ENCODE measurements around the gene ABCA4.

The ABCA4 gene

GRCh38 chr1:94113589-94114226 is 7.2 kb downstream of the ABCA4 start:
- no peak for TF ChIP-seq POLR2AphosphoS5 (IDR thresholded peaks at IDR 0.05; ENCODE audit: low read depth, low read length)
- TF ChIP-seq FOXP2 (optimal IDR thresholded peaks at IDR 0.05; ENCODE audit: borderline replicate concordance, extremely low read depth, extremely low read length, insufficient read depth) = no peak
- no peak for TF ChIP-seq SIN3A (IDR thresholded peaks at IDR 0.05; ENCODE audit: borderline replicate concordance, insufficient read depth, low read length)
- TF ChIP-seq TAF1 (IDR thresholded peaks at IDR 0.05; ENCODE audit: borderline replicate concordance, insufficient read depth, low read length) = no peak
- TF ChIP-seq REST (IDR thresholded peaks at IDR 0.05; ENCODE audit: insufficient read depth in 1 of 2, low read depth in 2 of 2, low read length in 2 of 2) = no peak

GRCh38 chr1:94111879-94112278 is 9.1 kb downstream of the ABCA4 start:
- no peak for TF ChIP-seq SIN3A (IDR thresholded peaks at IDR 0.05; ENCODE audit: borderline replicate concordance, insufficient read depth, low read length)
- TF ChIP-seq REST (IDR thresholded peaks at IDR 0.05; ENCODE audit: insufficient read depth in 1 of 2, low read depth in 2 of 2, low read length in 2 of 2) = no peak
- TF ChIP-seq FOXP2 (optimal IDR thresholded peaks at IDR 0.05; ENCODE audit: borderline replicate concordance, extremely low read depth, extremely low read length, insufficient read depth) = no peak
- TF ChIP-seq POLR2AphosphoS5 (IDR thresholded peaks at IDR 0.05; ENCODE audit: low read depth, low read length) = no peak
- TF ChIP-seq TAF1 (IDR thresholded peaks at IDR 0.05; ENCODE audit: borderline replicate concordance, insufficient read depth, low read length) = no peak

GRCh38 chr1:94110946-94111740 is 9.8 kb downstream of the ABCA4 start:
- no peak for TF ChIP-seq REST (IDR thresholded peaks at IDR 0.05; ENCODE audit: insufficient read depth in 1 of 2, low read depth in 2 of 2, low read length in 2 of 2)
- TF ChIP-seq FOXP2 (optimal IDR thresholded peaks at IDR 0.05; ENCODE audit: borderline replicate concordance, extremely low read depth, extremely low read length, insufficient read depth) = no peak
- no peak for TF ChIP-seq SIN3A (IDR thresholded peaks at IDR 0.05; ENCODE audit: borderline replicate concordance, insufficient read depth, low read length)
- TF ChIP-seq TAF1 (IDR thresholded peaks at IDR 0.05; ENCODE audit: borderline replicate concordance, insufficient read depth, low read length) = no peak
- TF ChIP-seq POLR2AphosphoS5 (IDR thresholded peaks at IDR 0.05; ENCODE audit: low read depth, low read length) = no peak

- TF ChIP-seq SIN3A (IDR thresholded peaks at IDR 0.05; ENCODE audit: borderline replicate concordance, insufficient read depth, low read length) (no peak), POLR2AphosphoS5 (IDR thresholded peaks at IDR 0.05; ENCODE audit: low read depth, low read length) (no peak), REST (IDR thresholded peaks at IDR 0.05; ENCODE audit: insufficient read depth in 1 of 2, low read depth in 2 of 2, low read length in 2 of 2) (no peak), FOXP2 (optimal IDR thresholded peaks at IDR 0.05; ENCODE audit: borderline replicate concordance, extremely low read depth, extremely low read length, insufficient read depth) (no peak), TAF1 (IDR thresholded peaks at IDR 0.05; ENCODE audit: borderline replicate concordance, insufficient read depth, low read length) (no peak)
Measured at GRCh38 chr1:94110021-94110761, 10.8 kb downstream of the ABCA4 start.

Data from PFSK-1 (cell line).